SH-SY5Y (cell line): Measurements from ENCODE around the gene RAB9B.

Experiments used
- GATA2 ChIP-seq: IDR thresholded peaks from 2 replicates; pipeline ENCODE4 v1.6.1; 2011; ENCODE audit warnings: mild to moderate bottlenecking, low read depth, low read length
- GATA3 ChIP-seq: IDR thresholded peaks from 2 replicates; pipeline ENCODE4 v1.6.1; 2011; ENCODE audit warnings: low read depth, mild to moderate bottlenecking, low read length, moderate library complexity

DNA sequence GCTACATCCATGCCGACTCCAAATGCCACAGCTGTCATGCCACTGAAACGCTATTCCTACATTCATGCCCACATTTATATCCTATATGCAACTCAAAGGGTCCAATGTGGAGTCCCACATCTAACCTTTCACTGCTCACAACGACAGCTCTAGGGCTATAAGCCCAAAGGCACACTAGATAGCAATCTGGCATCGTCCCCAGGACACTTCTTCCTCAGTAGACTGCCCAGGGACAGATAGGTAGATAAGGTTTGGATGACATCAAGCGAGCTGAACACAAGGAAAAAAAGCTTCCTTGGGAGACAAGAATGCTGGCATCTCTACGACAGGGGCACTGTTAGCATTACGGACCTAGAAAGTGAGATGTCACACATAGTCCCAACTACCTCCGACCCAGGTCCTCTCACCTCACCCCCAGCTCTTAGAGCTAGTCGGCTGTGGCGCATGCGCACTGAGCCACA is 685 bp downstream of the RAB9B start:
- peak; percentile 62 for TF ChIP-seq GATA2
- TF ChIP-seq GATA3 = no peak
